Endothelial cell of umbilical vein (primary cell): ENCODE results near the gene TM9SF2. TPM values are rescaled to one million over a fixed set of nuclear protein-coding genes. Genes with fewer than 3 reads are reported as not detected.

ENCODE experiments used
- BruUV-seq: library from RNA; stranded (reverse); fragments of 400-500 nt; replicated peaks from 2 replicates; lab custom pipeline; 2021; lab: Mats Ljungman, UMichigan
- CTCF ChIA-PET: fragments of 300-600, 350-600 bp; sonication (Branson Sonifier 250); formaldehyde crosslinking; loops from one replicate; lab custom pipeline; 2021; ENCODE audit warnings: antibody characterized with exemption, inconsistent platforms; lab: Charles Lee
- POLR2A ChIA-PET: fragments of 300-600, 350-600 bp; sonication (Branson Sonifier 250); formaldehyde crosslinking; loops from one replicate; lab custom pipeline; 2021; ENCODE audit warnings: antibody characterized with exemption, inconsistent platforms; lab: Charles Lee
- DNase-seq: peaks from one replicate; pipeline ENCODE4 v3.0.0-alpha.2; 2011; ENCODE audit warnings: low read depth, low spot score
- FAIRE-seq: peaks from 2 replicates; lab custom pipeline; 2011; peaks lifted over from hg19 to GRCh38; lab: Jason Lieb, UNC
- H2AFZ ChIP-seq: 2 replicates; pipeline ENCODE4 v1.6.0; 2012; ENCODE audit warnings: low read depth, low read length, control low read depth, inconsistent platforms
- H3K27ac ChIP-seq: 2 replicates; pipeline ENCODE4 v1.5.1; 2011; ENCODE audit warnings: low read depth, mild to moderate bottlenecking, control low read depth, low read length, moderate library complexity; ENCODE audit not compliant: insufficient read depth
- H3K27me3 ChIP-seq, 2 experiments: 2 replicates each; pipeline versions ENCODE4 v1.6.0 to v1.6.1; 2011; ENCODE audit warnings: low read length in 2 of 2, mixed read lengths in 1 of 2; ENCODE audit not compliant: control insufficient read depth in 2 of 2, insufficient read depth in 2 of 2
- H3K36me3 ChIP-seq, 2 experiments: 2 replicates in 1 of 2; 3 replicates in 1 of 2; pipeline ENCODE4 v1.5.1; 2011; ENCODE audit warnings: low read length in 2 of 2, mild to moderate bottlenecking in 1 of 2, moderate library complexity in 1 of 2; ENCODE audit not compliant: control insufficient read depth in 2 of 2, insufficient read depth in 2 of 2; ENCODE audit errors: extremely low read depth in 1 of 2
- H3K4me1 ChIP-seq: 3 replicates; pipeline ENCODE4 v1.5.1; 2011; ENCODE audit warnings: mild to moderate bottlenecking, low read length; ENCODE audit not compliant: control insufficient read depth, insufficient read depth; ENCODE audit errors: extremely low read depth
- H3K4me2 ChIP-seq: 2 replicates; pipeline ENCODE4 v1.6.1; 2011; ENCODE audit warnings: low read length, control low read depth, mixed read lengths; ENCODE audit not compliant: insufficient read depth
- H3K4me3 ChIP-seq, 3 experiments: fragments of 200-600 bp in 1 of 3; sonication (generic), shearing (Covaris generic) in 1 of 3; replicated peaks in 1 of 3; 2 replicates each; pipeline ENCODE4 v1.5.1; 2011 to 2016; ENCODE audit warnings: control low read depth in 3 of 3, low read length in 3 of 3, mild to moderate bottlenecking in 2 of 3, inconsistent platforms in 1 of 3, low read depth in 1 of 3, moderate library complexity in 1 of 3; ENCODE audit not compliant: insufficient read depth in 1 of 3
- H3K79me2 ChIP-seq: 2 replicates; pipeline ENCODE4 v1.6.0; 2012; ENCODE audit warnings: low read length, inconsistent platforms; ENCODE audit not compliant: control insufficient read depth, insufficient read depth
- H3K9ac ChIP-seq: replicated peaks from 2 replicates; pipeline ENCODE3; 2011; ENCODE audit warnings: low read length, control low read depth; ENCODE audit not compliant: insufficient read depth; ENCODE audit errors: extremely low read depth
- H3K9me1 ChIP-seq: replicated peaks from 3 replicates; pipeline ENCODE4 v1.6.0; 2011; ENCODE audit warnings: mild to moderate bottlenecking, low read length; ENCODE audit not compliant: control insufficient read depth, insufficient read depth; ENCODE audit errors: extremely low read depth
- H3K9me3 ChIP-seq: replicated peaks from 2 replicates; pipeline ENCODE4 v1.5.1; 2012; ENCODE audit warnings: low read length, inconsistent platforms; ENCODE audit not compliant: control insufficient read depth, insufficient read depth
- H4K20me1 ChIP-seq: replicated peaks from 2 replicates; pipeline ENCODE3; 2011; ENCODE audit warnings: mild to moderate bottlenecking, low read length; ENCODE audit not compliant: control insufficient read depth, insufficient read depth; ENCODE audit errors: extremely low read depth
- CTCF ChIP-seq, 2 donors: IDR thresholded peaks; 1 replicate in 1 of 2; 2 replicates in 1 of 2; pipeline ENCODE4 v1.5.1; 2011; ENCODE audit warnings: low read length in 2 of 2, mild to moderate bottlenecking in 2 of 2, moderate library complexity in 2 of 2, control low read depth in 1 of 2, inconsistent platforms in 1 of 2, low read depth in 1 of 2; ENCODE audit not compliant: insufficient read depth in 1 of 2; ENCODE audit errors: extremely low read depth in 1 of 2
- EZH2 ChIP-seq: IDR thresholded peaks from 2 replicates; pipeline ENCODE4 v1.6.1; 2012; ENCODE audit warnings: borderline replicate concordance, low read depth, mild to moderate bottlenecking, moderate library complexity, low read length, inconsistent platforms; ENCODE audit not compliant: severe bottlenecking
- FOS ChIP-seq: IDR thresholded peaks from 2 replicates; pipeline ENCODE4 v1.6.1; 2011; ENCODE audit warnings: mild to moderate bottlenecking, low read length, moderate library complexity, borderline replicate concordance; ENCODE audit not compliant: insufficient read depth
- GATA2 ChIP-seq: IDR thresholded peaks from 2 replicates; pipeline ENCODE4 v1.7.0; 2011; ENCODE audit warnings: low read depth, mild to moderate bottlenecking, moderate library complexity, mixed read lengths, low read length; ENCODE audit not compliant: insufficient read length, insufficient read depth
- JUN ChIP-seq: IDR thresholded peaks from 2 replicates; pipeline ENCODE4 v1.6.1; 2011; ENCODE audit warnings: borderline replicate concordance, low read depth; ENCODE audit not compliant: insufficient read length, insufficient read depth
- MAX ChIP-seq: IDR thresholded peaks from 2 replicates; pipeline ENCODE4 v1.6.1; 2011; ENCODE audit not compliant: insufficient read depth, insufficient read length
- MYC ChIP-seq: IDR thresholded peaks from one replicate; pipeline ENCODE4 v1.6.1; 2011; ENCODE audit warnings: mild to moderate bottlenecking, low read depth, low read length
- POLR2A ChIP-seq: IDR thresholded peaks from 2 replicates; pipeline ENCODE4 v1.6.1; 2012; ENCODE audit warnings: low read depth, mild to moderate bottlenecking, control low read depth, low read length
- POLR2AphosphoS5 ChIP-seq: IDR thresholded peaks from 2 replicates; pipeline ENCODE4 v1.6.1; 2012; ENCODE audit warnings: low read depth, mild to moderate bottlenecking, control low read depth, low read length, moderate library complexity; ENCODE audit not compliant: insufficient read depth
- dilution Hi-C: fragments of 300-500 bp; cut with MboI; formaldehyde crosslinking; loops from one replicate; pipeline ENCODE4 v1.15.0; 2019; ENCODE audit warnings: low sequenced_read_pairs; ENCODE audit not compliant: extremely low pct_ligation_motif_present
- intact Hi-C: fragments of 100-400 bp; cut with micrococcal nuclease; formaldehyde crosslinking; loops from one replicate; pipeline ENCODE4 v1.10.0; 2022
- polyA plus RNA-seq, 4 experiments: library from polyadenylated mRNA; depleted of rRNA in 3 of 4; stranded (reverse) in 3 of 4; unstranded in 1 of 4; fragments of >200 nt; gene quantifications; 2 replicates each; pipeline versions ENCODE4 v1.2.1 to v1.2.3, GENCODE V29; 2011 to 2012; ENCODE audit warnings: missing spikeins in 1 of 4
- total RNA-seq: library from RNA; stranded (reverse); gene quantifications from 2 replicates; pipeline ENCODE4 v1.2.3, GENCODE V29; 2021

TM9SF2 gene
- total and polyA plus RNA-seq, 2 donors (not counting 3 experiments of a cell fraction or from before 2014, with no cell fraction given), result 76.0 to 90.0 TPM

GRCh38 chr13:99546878-99547277, 45.6 kb downstream of the TM9SF2 start:
- no peak overlapping the region for H2AFZ ChIP-seq
- BruUV-seq, result no TSS peak
- H3K4me3 ChIP-seq, result no peak overlapping the region
- H3K9me1 ChIP-seq, result no peaks in the 10 kb centered on the region
- H3K27ac ChIP-seq, result no peak overlapping the region
- ChIA-PET POLR2A (no interaction called here), CTCF (no interaction called here)
- no peaks in the 10 kb centered on the region for H3K9me3 ChIP-seq
- FAIRE-seq (no peak), DNase-seq (no peak)
- H3K36me3 ChIP-seq, result peaks cover 13 to 18% of the 10 kb centered on the region in 2 experiments
- no peak for TF ChIP-seq MYC
- TF ChIP-seq MAX, result no peak
- TF ChIP-seq POLR2AphosphoS5, result no peak
- no peak for TF ChIP-seq CTCF (IDR thresholded peaks at IDR 0.05; ENCODE audit: extremely low read depth in 1 of 2, insufficient read depth in 1 of 2, low read depth in 1 of 2, low read length in 2 of 2)
- TF ChIP-seq POLR2A, result no peak
- no peak for TF ChIP-seq FOS
- TF ChIP-seq JUN, result no peak
- TF ChIP-seq EZH2, result no peak
- no peak for TF ChIP-seq GATA2
- H3K79me2 ChIP-seq, result no peaks in the 10 kb centered on the region
- dilution Hi-C loops, result no loop called here
- no peaks in the 10 kb centered on the region for H4K20me1 ChIP-seq
- no peak overlapping the region for H3K9ac ChIP-seq
- intact Hi-C loops, result no loop called here
- no peaks in the 10 kb centered on the region for H3K27me3 ChIP-seq
- H3K4me2 ChIP-seq, result no peak overlapping the region
- H3K4me1 ChIP-seq, result peaks cover 9% of the 10 kb centered on the region
